GM23338 (cell line): ENCODE measurements around the gene GTPBP4.

ENCODE experiments used
- CREB1 ChIP-seq: fragments of 250-450 bp; sonication (Bioruptor Pico); IDR thresholded peaks from 2 replicates; pipeline ENCODE4 v1.5.0; 2020; ENCODE audit warnings: low read depth, mild to moderate bottlenecking, moderate library complexity
- CTCF ChIP-seq, 2 experiments: fragments of 200-600 bp in 1 of 2; sonication (generic) in 1 of 2; conservative IDR thresholded peaks; 2 replicates each; pipeline versions ENCODE4 v1.5.1 to v1.6.1; 2016 to 2017; ENCODE audit warnings: antibody characterized with exemption in 2 of 2, low read depth in 2 of 2, mild to moderate bottlenecking in 2 of 2, moderate library complexity in 1 of 2
- ETS1 ChIP-seq: IDR thresholded peaks from 2 replicates; pipeline ENCODE4 v1.6.1; 2016; ENCODE audit warnings: antibody characterized with exemption
- EZH2 ChIP-seq: fragments of 200-600 bp; sonication (generic); IDR thresholded peaks from one replicate; pipeline ENCODE4 v1.8.0; 2017; ENCODE audit warnings: antibody characterized with exemption, mild to moderate bottlenecking, low read depth; ENCODE audit not compliant: unreplicated experiment
- EZH2phosphoT487 ChIP-seq: fragments of 200-600 bp; sonication (generic); IDR thresholded peaks from one replicate; pipeline ENCODE4 v1.8.1; 2018; ENCODE audit warnings: antibody characterized with exemption; ENCODE audit not compliant: unreplicated experiment
- NANOG ChIP-seq: IDR thresholded peaks from 2 replicates; pipeline ENCODE4 v1.6.1; 2016; ENCODE audit warnings: antibody characterized with exemption, borderline replicate concordance
- POLR2AphosphoS5 ChIP-seq: IDR thresholded peaks from 2 replicates; pipeline ENCODE4 v1.6.1; 2016; ENCODE audit warnings: antibody characterized with exemption, low read depth
- STAT1 ChIP-seq: IDR thresholded peaks from one replicate; pipeline ENCODE4 v1.6.1; 2016; ENCODE audit warnings: antibody characterized with exemption; ENCODE audit not compliant: unreplicated experiment
- ZNF331 ChIP-seq: fragments of 250-450 bp; sonication (Bioruptor Pico); IDR thresholded peaks from 2 replicates; pipeline ENCODE4 v1.5.0; 2020; ENCODE audit warnings: low read depth, mild to moderate bottlenecking, moderate library complexity
- TF ChIP-seq, protein P1 (sequence below): IDR thresholded peaks from one replicate; pipeline ENCODE4 v1.6.1; 2018; ENCODE audit warnings: antibody characterized with exemption; ENCODE audit not compliant: unreplicated experiment

- TF ChIP-seq STAT1 (no peak), CTCF (conservative IDR thresholded peaks at IDR 0.05; ENCODE audit: low read depth in 2 of 2) (no peak), ETS1 (no peak), EZH2 (no peak), POLR2AphosphoS5 (no peak), EZH2phosphoT487 (no peak), CREB1 (CRISPR knock-in tag) (no peak), NANOG (no peak), ZNF331 (CRISPR knock-in tag) (no peak)
- TF ChIP-seq, protein P1, sequence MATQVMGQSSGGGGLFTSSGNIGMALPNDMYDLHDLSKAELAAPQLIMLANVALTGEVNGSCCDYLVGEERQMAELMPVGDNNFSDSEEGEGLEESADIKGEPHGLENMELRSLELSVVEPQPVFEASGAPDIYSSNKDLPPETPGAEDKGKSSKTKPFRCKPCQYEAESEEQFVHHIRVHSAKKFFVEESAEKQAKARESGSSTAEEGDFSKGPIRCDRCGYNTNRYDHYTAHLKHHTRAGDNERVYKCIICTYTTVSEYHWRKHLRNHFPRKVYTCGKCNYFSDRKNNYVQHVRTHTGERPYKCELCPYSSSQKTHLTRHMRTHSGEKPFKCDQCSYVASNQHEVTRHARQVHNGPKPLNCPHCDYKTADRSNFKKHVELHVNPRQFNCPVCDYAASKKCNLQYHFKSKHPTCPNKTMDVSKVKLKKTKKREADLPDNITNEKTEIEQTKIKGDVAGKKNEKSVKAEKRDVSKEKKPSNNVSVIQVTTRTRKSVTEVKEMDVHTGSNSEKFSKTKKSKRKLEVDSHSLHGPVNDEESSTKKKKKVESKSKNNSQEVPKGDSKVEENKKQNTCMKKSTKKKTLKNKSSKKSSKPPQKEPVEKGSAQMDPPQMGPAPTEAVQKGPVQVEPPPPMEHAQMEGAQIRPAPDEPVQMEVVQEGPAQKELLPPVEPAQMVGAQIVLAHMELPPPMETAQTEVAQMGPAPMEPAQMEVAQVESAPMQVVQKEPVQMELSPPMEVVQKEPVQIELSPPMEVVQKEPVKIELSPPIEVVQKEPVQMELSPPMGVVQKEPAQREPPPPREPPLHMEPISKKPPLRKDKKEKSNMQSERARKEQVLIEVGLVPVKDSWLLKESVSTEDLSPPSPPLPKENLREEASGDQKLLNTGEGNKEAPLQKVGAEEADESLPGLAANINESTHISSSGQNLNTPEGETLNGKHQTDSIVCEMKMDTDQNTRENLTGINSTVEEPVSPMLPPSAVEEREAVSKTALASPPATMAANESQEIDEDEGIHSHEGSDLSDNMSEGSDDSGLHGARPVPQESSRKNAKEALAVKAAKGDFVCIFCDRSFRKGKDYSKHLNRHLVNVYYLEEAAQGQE = no peak
These were observed 16.6 kb upstream of the GTPBP4 start for GRCh38 chr10:971613-972012.
